ENCODE data around the gene HTR1E.
"Not testable (repeated sequence)": the region's sequence is repeated elsewhere in the genome, so short reads cannot be mapped to it uniquely, and the experiment has no call there.

- TF ChIP-seq CTCF (IDR thresholded peaks at IDR 0.05; ENCODE audit: insufficient read depth, low read depth, low read length); EZH2 (IDR thresholded peaks at IDR 0.05; ENCODE audit: insufficient read depth, low read length): not testable (repeated sequence)
These were observed 72.3 kb downstream of the HTR1E start for GRCh38 chr6:87009581-87009980.

Data from astrocyte (in vitro differentiated cells and primary cell).